ENCODE results near the gene SLAMF7. TPM values are rescaled to one million over a fixed set of nuclear protein-coding genes. Genes with fewer than 3 reads are reported as not detected.

The SLAMF7 gene
- total and polyA plus RNA-seq, 2 donors (not counting 3 experiments of a cell fraction or from before 2014, with no cell fraction given), result not detected

- no peaks in the 10 kb centered on the region for H3K27me3 ChIP-seq (ENCODE audit: control insufficient read depth in 2 of 2, insufficient read depth in 2 of 2, low read length in 2 of 2)
- H3K4me2 ChIP-seq (ENCODE audit: insufficient read depth, low read length), result no peak overlapping the region
- no peaks in the 10 kb centered on the region for H4K20me1 ChIP-seq (replicated peaks; ENCODE audit: control insufficient read depth, extremely low read depth, insufficient read depth, low read length)
- no peak overlapping the region for H2AFZ ChIP-seq (ENCODE audit: low read depth, low read length)
- ChIA-PET CTCF (interaction anchor here (0.9 kb wide), 1 partner anchor 51 kb away, joined by 4 read pairs; no protein-coding TSS in a partner anchor), POLR2A (no interaction called here)
- DNase-seq (ENCODE audit: low read depth, low spot score), result no peak
- H3K9ac ChIP-seq (replicated peaks; ENCODE audit: extremely low read depth, insufficient read depth, low read length), result no peak overlapping the region
- no peak for TF ChIP-seq MAX (IDR thresholded peaks at IDR 0.05; ENCODE audit: insufficient read depth, insufficient read length)
- TF ChIP-seq POLR2AphosphoS5 (IDR thresholded peaks at IDR 0.05; ENCODE audit: insufficient read depth, low read depth, low read length), result no peak
- TF ChIP-seq EZH2 (IDR thresholded peaks at IDR 0.05; ENCODE audit: borderline replicate concordance, low read depth, low read length, severe bottlenecking), result no peak
- TF ChIP-seq GATA2 (IDR thresholded peaks at IDR 0.05; ENCODE audit: insufficient read depth, insufficient read length, low read depth, low read length), result no peak
- TF ChIP-seq FOS (IDR thresholded peaks at IDR 0.05; ENCODE audit: borderline replicate concordance, insufficient read depth, low read length), result no peak
- no peak for TF ChIP-seq CTCF (IDR thresholded peaks at IDR 0.05; ENCODE audit: extremely low read depth in 1 of 2, insufficient read depth in 1 of 2, low read depth in 1 of 2, low read length in 2 of 2)
- no peak for TF ChIP-seq POLR2A (IDR thresholded peaks at IDR 0.05; ENCODE audit: low read depth, low read length)
- TF ChIP-seq JUN (IDR thresholded peaks at IDR 0.05; ENCODE audit: borderline replicate concordance, insufficient read depth, insufficient read length, low read depth), result no peak
- no peak for TF ChIP-seq MYC (IDR thresholded peaks at IDR 0.05; ENCODE audit: low read depth, low read length)
- no peak overlapping the region for H3K27ac ChIP-seq (ENCODE audit: insufficient read depth, low read depth, low read length)
- H3K4me3 ChIP-seq (replicated peaks in 1 of 3; ENCODE audit: insufficient read depth in 1 of 3, low read depth in 1 of 3, low read length in 3 of 3), result no peak overlapping the region
- no peaks in the 10 kb centered on the region for H3K79me2 ChIP-seq (ENCODE audit: control insufficient read depth, insufficient read depth, low read length)
- FAIRE-seq, result no peak
- BruUV-seq (replicated peaks), result no TSS peak
- no peaks in the 10 kb centered on the region for H3K36me3 ChIP-seq (ENCODE audit: control insufficient read depth in 2 of 2, extremely low read depth in 1 of 2, insufficient read depth in 2 of 2, low read length in 2 of 2)
- H3K4me1 ChIP-seq (ENCODE audit: control insufficient read depth, extremely low read depth, insufficient read depth, low read length), result no peaks in the 10 kb centered on the region
- no peaks in the 10 kb centered on the region for H3K9me1 ChIP-seq (replicated peaks; ENCODE audit: control insufficient read depth, extremely low read depth, insufficient read depth, low read length)
- intact Hi-C loops (cut with micrococcal nuclease) (no loop called here), dilution Hi-C loops (cut with MboI; ENCODE audit: extremely low pct_ligation_motif_present, low sequenced_read_pairs) (no loop called here)
- no peaks in the 10 kb centered on the region for H3K9me3 ChIP-seq (replicated peaks; ENCODE audit: control insufficient read depth, insufficient read depth, low read length)
These were observed 63.0 kb downstream of the SLAMF7 start for GRCh38 chr1:160801836-160802580.

Other genes with a start within 250 kb of the SLAMF7 start
- gene SLAMF6, start 216.0 kb upstream of the SLAMF7 start, total RNA-seq, result not detected in 2 replicates
- gene SLAMF6, start 216.0 kb upstream of the SLAMF7 start, polyA plus RNA-seq, result not detected in 2 replicates
- gene CD84, start 159.8 kb upstream of the SLAMF7 start, total RNA-seq, result not detected in 2 replicates
- gene CD84, start 159.8 kb upstream of the SLAMF7 start, polyA plus RNA-seq, result not detected in 2 replicates
- gene SLAMF1, start 92.2 kb upstream of the SLAMF7 start, total RNA-seq, result not detected in 2 replicates
- gene SLAMF1, start 92.2 kb upstream of the SLAMF7 start, polyA plus RNA-seq, result not detected in 2 replicates
- gene CD48, start 27.4 kb upstream of the SLAMF7 start, total RNA-seq, result not detected in 2 replicates
- not detected in 2 replicates for gene CD48, start 27.4 kb upstream of the SLAMF7 start, polyA plus RNA-seq
- gene LY9, start 56.9 kb downstream of the SLAMF7 start, total RNA-seq, result not detected in 2 replicates
- not detected in 2 replicates for gene LY9, start 56.9 kb downstream of the SLAMF7 start, polyA plus RNA-seq
- gene CD244, start 123.6 kb downstream of the SLAMF7 start, total RNA-seq, result not detected in 2 replicates
- gene CD244, start 123.6 kb downstream of the SLAMF7 start, polyA plus RNA-seq, result not detected in 2 replicates
- gene ITLN1, start 145.9 kb downstream of the SLAMF7 start, total RNA-seq, result not detected in 2 replicates
- gene ITLN1, start 145.9 kb downstream of the SLAMF7 start, polyA plus RNA-seq, result 0.12 and 0.24 TPM in 2 replicates
- gene ITLN2, start 215.6 kb downstream of the SLAMF7 start, total RNA-seq, result not detected in 2 replicates
- gene ITLN2, start 215.6 kb downstream of the SLAMF7 start, polyA plus RNA-seq, result 0.32 and 0.46 TPM in 2 replicates

Measured in endothelial cell of umbilical vein (primary cell).